NCI-H526 treated with DMSO at 0.1 percent for 48 hours (cell line): ENCODE data around the gene NOD1.
A peak's percentile ranks its signal among the peaks of the same experiment; 100 is the strongest.
"Not testable (repeated sequence)": the region's sequence is repeated elsewhere in the genome, so short reads cannot be mapped to it uniquely, and the experiment has no call there.

ENCODE experiments used
- DNase-seq: peaks from one replicate; lab custom pipeline; 2025; lab: John Stamatoyannopoulos, UW

NOD1 gene

GRCh38 chr7:30478349-30479201 is at the start of gene NOD1:
NOD1 (minus strand) TSS chr7:30478784; CDS start chr7:30456921, 21,863 bp downstream.
- peak; percentile 75 for DNase-seq

- DNase-seq, result not testable (repeated sequence)
Observed at GRCh38 chr7:30527297-30527696, 48.7 kb upstream of the NOD1 start.

- no peak for DNase-seq
Observed at GRCh38 chr7:30526163-30526562, 47.6 kb upstream of the NOD1 start.

GRCh38 chr7:30525429-30525828 is 46.8 kb upstream of the NOD1 start:
- DNase-seq, result no peak

GRCh38 chr7:30524545-30524944 is 46.0 kb upstream of the NOD1 start:
- DNase-seq, result no peak

GRCh38 chr7:30523466-30523865 is 44.9 kb upstream of the NOD1 start:
- DNase-seq, result no peak

GRCh38 chr7:30522159-30522558 is 43.6 kb upstream of the NOD1 start:
- no peak for DNase-seq

GRCh38 chr7:30521532-30521931 is 42.9 kb upstream of the NOD1 start:
- DNase-seq, result no peak

- DNase-seq, result peak; percentile 12
Observed at GRCh38 chr7:30519122-30519521, 40.5 kb upstream of the NOD1 start.

- no peak for DNase-seq
Observed at GRCh38 chr7:30515761-30516160, 37.2 kb upstream of the NOD1 start.

- DNase-seq, result no peak
Observed at GRCh38 chr7:30514776-30515175, 36.2 kb upstream of the NOD1 start.

GRCh38 chr7:30514177-30514576 is 35.6 kb upstream of the NOD1 start:
- no peak for DNase-seq

- no peak for DNase-seq
Observed at GRCh38 chr7:30513762-30514161, 35.2 kb upstream of the NOD1 start.

GRCh38 chr7:30511973-30512662 is 33.5 kb upstream of the NOD1 start:
- no peak for DNase-seq

GRCh38 chr7:30511494-30511893 is 32.9 kb upstream of the NOD1 start:
- DNase-seq, result no peak

GRCh38 chr7:30510124-30511075 is 31.8 kb upstream of the NOD1 start:
- DNase-seq, result peak; percentile 35

- not testable (repeated sequence) for DNase-seq
Observed at GRCh38 chr7:30509171-30509857, 30.7 kb upstream of the NOD1 start.

GRCh38 chr7:30507346-30507900 is 28.8 kb upstream of the NOD1 start:
- not testable (repeated sequence) for DNase-seq

GRCh38 chr7:30505174-30505697 is 26.7 kb upstream of the NOD1 start:
- no peak for DNase-seq

- peak; percentile 97 for DNase-seq
Observed at GRCh38 chr7:30504301-30505173, 26.0 kb upstream of the NOD1 start, which contains the start of gene GGCT. GGCT (minus strand) TSS chr7:30504829; CDS start chr7:30504709, 120 bp downstream.
